A204.1 (cell line): ENCODE measurements around the gene ASB15.

Experiments used
- FAIRE-seq: peaks from 2 replicates; lab custom pipeline; 2012; peaks lifted over from hg19 to GRCh38; lab: Jason Lieb, UNC

Gene ASB15

DNA sequence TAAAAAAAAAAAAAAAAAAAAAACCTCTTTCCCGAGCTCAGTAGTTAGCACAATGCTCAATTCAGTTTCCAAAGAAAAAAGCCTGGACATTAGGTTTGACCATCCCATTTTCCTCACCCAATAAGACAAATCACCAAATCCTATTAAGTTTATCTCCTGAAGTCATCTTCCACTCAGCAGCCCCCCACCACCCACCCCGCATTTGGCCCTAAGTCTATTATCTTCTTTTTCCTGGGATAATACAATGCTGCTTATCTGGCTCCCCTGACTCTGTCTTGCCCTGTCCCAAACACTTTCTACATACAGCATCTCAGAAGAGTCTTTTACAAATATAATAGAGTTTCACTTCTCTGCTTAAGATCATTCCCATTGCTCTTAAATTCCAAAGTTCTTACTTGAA is 36.3 kb downstream of the ASB15 start:
- FAIRE-seq = no peak

- no peak for FAIRE-seq
These were observed 38.0 kb downstream of the ASB15 start for GRCh38 chr7:123639631-123640030.

- FAIRE-seq = no peak
These were observed 39.0 kb downstream of the ASB15 start for GRCh38 chr7:123640583-123640982.

- no peak for FAIRE-seq
These were observed 40.3 kb downstream of the ASB15 start for GRCh38 chr7:123641901-123642300.

DNA sequence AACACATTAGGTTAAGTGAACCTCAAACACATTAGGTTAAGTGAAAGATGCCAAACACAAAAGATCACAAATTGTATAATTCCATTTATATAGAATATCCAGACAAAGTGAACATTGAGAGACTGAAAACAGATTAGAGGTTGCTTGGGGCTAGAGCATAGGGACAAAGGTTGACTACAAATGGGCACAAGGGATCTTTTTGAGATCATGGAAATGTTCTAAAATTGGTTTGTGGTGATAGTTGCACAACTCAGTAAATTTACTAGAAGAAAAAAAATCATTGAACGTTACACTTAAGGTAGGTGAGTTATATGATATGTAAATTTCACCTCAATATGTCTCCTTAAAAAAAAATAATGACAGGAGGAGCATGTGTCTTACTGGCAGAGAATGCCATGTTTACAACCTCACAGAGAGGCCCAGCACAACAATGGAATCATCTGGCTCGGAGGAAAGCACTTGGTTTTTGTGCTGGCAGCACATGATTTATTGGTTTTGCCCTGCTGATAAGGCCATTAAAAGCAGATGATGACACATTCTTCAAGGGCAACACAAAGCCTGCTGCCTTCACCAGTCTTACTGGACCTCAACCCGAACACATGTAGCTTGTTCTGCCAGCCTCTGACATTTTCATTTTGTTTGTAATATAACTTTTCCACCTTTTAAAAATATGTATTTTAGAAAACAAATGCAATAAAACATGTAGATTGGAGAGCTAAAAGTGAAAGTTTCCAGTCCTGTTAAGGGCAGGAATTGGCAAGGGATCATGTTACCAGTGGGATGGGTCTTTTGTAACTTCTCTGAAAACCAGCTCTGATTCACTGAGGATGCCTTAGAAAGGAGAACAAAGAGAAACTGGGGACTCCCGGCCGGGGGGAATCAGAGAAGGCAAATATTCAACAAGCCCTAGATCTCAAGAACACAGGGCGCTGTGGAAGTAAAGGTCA is 42.1 kb downstream of the ASB15 start:
- FAIRE-seq = no peak

- FAIRE-seq = no peak
These were observed 43.9 kb downstream of the ASB15 start for GRCh38 chr7:123645516-123645915.

- FAIRE-seq = no peak
These were observed 45.6 kb downstream of the ASB15 start for GRCh38 chr7:123647106-123647730.

GRCh38 chr7:123649964-123650363 is 48.3 kb downstream of the ASB15 start:
- FAIRE-seq = no peak

GRCh38 chr7:123650595-123650994 is 49.0 kb downstream of the ASB15 start:
- no peak for FAIRE-seq

- no peak for FAIRE-seq
These were observed 50.8 kb downstream of the ASB15 start for GRCh38 chr7:123652406-123652805.

DNA sequence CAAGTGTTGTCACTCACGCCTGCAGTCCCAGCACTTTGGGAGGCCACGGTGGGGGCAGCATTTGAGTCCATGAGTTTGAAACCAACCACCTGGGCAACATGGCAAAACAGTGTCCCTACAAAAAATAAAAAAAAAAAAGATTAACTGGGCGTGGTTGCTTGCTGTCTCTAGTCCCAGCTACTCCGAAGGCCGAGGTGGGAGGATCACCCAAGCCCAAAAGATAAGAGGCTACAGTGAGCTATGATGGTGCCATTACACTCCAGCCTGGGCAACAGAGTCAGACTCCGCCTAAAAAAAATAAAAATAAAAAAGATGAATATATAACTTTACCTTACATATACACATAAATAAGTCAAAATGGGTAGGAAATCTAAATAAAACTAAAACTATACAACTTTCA is 51.5 kb downstream of the ASB15 start:
- FAIRE-seq = no peak

- FAIRE-seq = no peak
These were observed 54.0 kb downstream of the ASB15 start, which contains the start of gene LMOD2 for GRCh38 chr7:123655614-123656013. TSS of gene LMOD2 (plus strand) at chr7:123655866. CDS start at chr7:123655964, 98 bp downstream.

GRCh38 chr7:123656544-123657303 is 55.1 kb downstream of the ASB15 start:
- FAIRE-seq = no peak

DNA sequence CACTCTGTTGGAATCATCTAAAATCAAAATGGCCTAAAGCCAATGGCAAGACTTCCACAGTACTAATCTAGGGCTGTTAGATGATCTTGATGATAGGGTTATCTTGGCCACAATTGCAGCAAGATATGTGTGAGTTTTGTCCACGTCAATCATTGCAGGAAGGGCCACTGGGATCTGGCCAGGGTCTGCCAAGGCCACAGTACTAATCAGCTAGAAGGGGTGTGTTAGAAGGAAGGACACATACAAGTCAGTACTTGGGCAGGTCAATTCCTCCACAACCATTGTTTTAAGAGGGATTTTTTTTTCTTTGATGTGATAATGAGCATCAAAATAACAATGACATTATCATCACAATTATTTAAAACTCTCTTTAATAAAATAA is 55.7 kb downstream of the ASB15 start:
- no peak for FAIRE-seq

GRCh38 chr7:123658023-123658422 is 56.4 kb downstream of the ASB15 start:
- FAIRE-seq = no peak

DNA sequence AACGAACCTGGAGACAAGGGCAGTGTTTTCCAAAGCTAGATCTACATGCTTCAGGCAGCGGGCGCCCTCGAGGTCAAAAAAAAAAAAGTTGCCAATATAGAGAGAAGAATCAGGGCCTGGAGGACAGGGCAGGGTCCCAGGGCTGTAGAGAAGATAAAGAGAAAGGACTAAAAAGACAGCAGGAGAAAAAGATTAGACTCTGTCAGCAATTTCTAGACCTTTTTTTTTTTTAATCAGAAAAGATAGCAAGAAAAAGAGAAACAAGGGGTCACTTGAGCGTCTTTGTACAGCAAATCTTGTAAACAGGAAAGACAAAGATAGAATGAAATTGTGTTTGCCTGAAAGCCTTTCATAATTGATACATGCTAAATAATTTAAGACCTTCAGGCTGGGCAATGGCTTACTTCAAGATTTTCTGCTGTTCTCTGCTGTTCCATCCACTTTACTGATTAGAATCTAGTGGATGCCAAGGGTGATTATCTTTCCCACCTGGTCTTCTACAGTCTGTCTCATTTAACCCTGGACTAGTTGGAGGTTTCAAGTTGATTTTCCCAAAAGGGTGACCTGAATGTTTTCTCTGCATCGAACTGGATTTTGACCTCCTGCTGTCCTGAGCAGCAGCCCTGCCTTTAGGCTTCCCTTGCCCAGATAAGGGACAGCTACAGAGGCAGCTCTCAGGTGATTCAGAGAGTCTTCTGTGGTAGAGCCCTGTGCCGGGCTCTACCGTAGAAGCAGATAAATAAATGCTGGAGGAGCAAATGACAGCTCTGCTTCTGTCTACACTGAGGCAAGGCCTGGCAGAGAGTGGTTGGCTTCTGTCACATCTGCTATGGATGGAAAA is 59.1 kb downstream of the ASB15 start:
- no peak for FAIRE-seq

GRCh38 chr7:123661765-123662164 is 60.1 kb downstream of the ASB15 start:
- FAIRE-seq = no peak

DNA sequence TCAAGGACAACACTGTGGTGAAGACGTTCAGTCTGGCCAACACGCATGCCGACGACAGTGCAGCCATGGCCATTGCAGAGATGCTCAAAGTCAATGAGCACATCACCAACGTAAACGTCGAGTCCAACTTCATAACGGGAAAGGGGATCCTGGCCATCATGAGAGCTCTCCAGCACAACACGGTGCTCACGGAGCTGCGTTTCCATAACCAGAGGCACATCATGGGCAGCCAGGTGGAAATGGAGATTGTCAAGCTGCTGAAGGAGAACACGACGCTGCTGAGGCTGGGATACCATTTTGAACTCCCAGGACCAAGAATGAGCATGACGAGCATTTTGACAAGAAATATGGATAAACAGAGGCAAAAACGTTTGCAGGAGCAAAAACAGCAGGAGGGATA is 60.7 kb downstream of the ASB15 start:
- no peak for FAIRE-seq

GRCh38 chr7:123662755-123663154 is 61.1 kb downstream of the ASB15 start:
- FAIRE-seq = no peak

DNA sequence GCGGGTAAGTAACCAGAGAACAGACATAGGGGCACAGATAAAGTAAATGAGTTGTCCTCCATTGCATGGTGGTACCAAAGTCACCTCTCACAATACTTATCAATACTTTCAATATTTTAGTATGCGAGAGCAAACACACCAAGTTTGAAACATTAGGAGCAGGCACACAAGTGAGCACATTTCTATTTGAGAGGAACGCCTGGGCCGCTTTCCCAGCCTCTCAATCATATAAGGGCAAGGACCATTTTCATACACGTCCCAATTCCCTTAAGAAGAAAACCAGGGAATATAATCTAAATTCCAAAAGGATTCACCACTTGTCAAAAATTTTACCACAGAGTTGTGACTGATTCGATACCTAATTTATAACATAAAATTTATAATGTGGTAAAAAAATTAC is 61.6 kb downstream of the ASB15 start:
- no peak for FAIRE-seq

DNA sequence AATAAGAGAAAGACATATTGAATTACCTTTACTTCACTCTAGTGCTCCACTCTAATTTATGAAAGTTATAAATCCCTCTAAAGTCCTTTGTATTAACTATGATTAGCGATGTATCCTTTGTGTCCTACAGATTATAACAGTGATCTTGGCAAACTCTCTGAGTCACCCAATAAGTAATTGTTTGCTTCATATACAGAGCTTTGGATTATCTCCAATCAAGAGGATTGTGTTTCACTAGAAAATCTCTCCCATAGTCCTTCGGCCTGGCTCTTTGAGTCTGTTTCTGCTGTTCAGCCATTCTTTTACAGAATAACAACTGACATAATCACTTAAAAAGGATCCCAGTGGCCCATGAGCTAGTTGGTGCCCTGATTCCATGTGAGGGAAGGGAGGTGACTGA is 63.5 kb downstream of the ASB15 start:
- FAIRE-seq = no peak

- FAIRE-seq = no peak
These were observed 64.3 kb downstream of the ASB15 start for GRCh38 chr7:123665896-123666295.
